GM12891 (cell line): ENCODE results near the gene SCD.

ENCODE experiments used
- DNase-seq: peaks from one replicate; pipeline ENCODE4 v3.0.0; 2011; ENCODE audit warnings: low spot score; ENCODE audit not compliant: insufficient read length
- FAIRE-seq: peaks from 2 replicates; lab custom pipeline; 2011; peaks lifted over from hg19 to GRCh38; lab: Jason Lieb, UNC
- PAX5 ChIP-seq: IDR thresholded peaks from 2 replicates; pipeline ENCODE4 v1.6.1; 2011; ENCODE audit warnings: low read length, moderate library complexity, mild to moderate bottlenecking; ENCODE audit not compliant: insufficient read depth, severe bottlenecking
- POLR2A ChIP-seq: IDR thresholded peaks from 2 replicates; pipeline ENCODE4 v1.6.1; 2011; ENCODE audit warnings: low read depth, low read length, control low read depth
- POLR2AphosphoS5 ChIP-seq: IDR thresholded peaks from 2 replicates; pipeline ENCODE4 v1.6.1; 2011; ENCODE audit warnings: low read depth, low read length, control low read depth
- POU2F2 ChIP-seq: IDR thresholded peaks from 2 replicates; pipeline ENCODE4 v1.6.1; 2011; ENCODE audit warnings: low read depth, mild to moderate bottlenecking, control low read depth, low read length, moderate library complexity
- SPI1 ChIP-seq: IDR thresholded peaks from 2 replicates; pipeline ENCODE4 v1.6.1; 2011; ENCODE audit warnings: low read depth, low read length, control low read depth
- TAF1 ChIP-seq: IDR thresholded peaks from 2 replicates; pipeline ENCODE4 v1.6.1; 2011; ENCODE audit warnings: low read depth, low read length, control low read depth

Gene SCD

GRCh38 chr10:100340948-100341847, 5.8 kb upstream of the SCD start:
- TF ChIP-seq TAF1 (no peak), POLR2AphosphoS5 (no peak)
- FAIRE-seq (no peak), DNase-seq (no peak)

GRCh38 chr10:100341953-100342626, 4.9 kb upstream of the SCD start:
- no peak for DNase-seq

GRCh38 chr10:100342627-100342972, 4.4 kb upstream of the SCD start:
- FAIRE-seq, result no peak

More at GRCh38 chr10:100341953-100342626, 4.9 kb upstream of the SCD start:
- peak; percentile 26 for FAIRE-seq
- no peak for TF ChIP-seq POLR2AphosphoS5
- no peak for TF ChIP-seq TAF1
- no peak for TF ChIP-seq POLR2A
- no peak for TF ChIP-seq POU2F2
- no peak for TF ChIP-seq PAX5
- TF ChIP-seq SPI1, result no peak

GRCh38 chr10:100344241-100344788, 2.7 kb upstream of the SCD start:
- DNase-seq, result no peak
- FAIRE-seq, result no peak
- TF ChIP-seq TAF1, result no peak
- TF ChIP-seq SPI1, result no peak
- no peak for TF ChIP-seq PAX5
- TF ChIP-seq POLR2AphosphoS5, result no peak
- TF ChIP-seq POU2F2, result no peak
- TF ChIP-seq POLR2A, result no peak

More at GRCh38 chr10:100342627-100342972, 4.4 kb upstream of the SCD start:
- no peak for DNase-seq
- no peak for TF ChIP-seq POU2F2
- no peak for TF ChIP-seq TAF1
- TF ChIP-seq SPI1, result no peak
- no peak for TF ChIP-seq POLR2AphosphoS5
- TF ChIP-seq POLR2A, result no peak
- no peak for TF ChIP-seq PAX5

- TF ChIP-seq POU2F2 (no peak), POLR2AphosphoS5 (no peak), PAX5 (no peak), SPI1 (no peak), POLR2A (no peak), TAF1 (no peak)
- DNase-seq, result no peak
- no peak for FAIRE-seq
Observed at GRCh38 chr10:100345570-100346330, 1.3 kb upstream of the SCD start.

GRCh38 chr10:100346351-100346764, 675 bp upstream of the SCD start:
- no peak for TF ChIP-seq TAF1
- TF ChIP-seq POLR2A, result no peak
- no peak for TF ChIP-seq POU2F2
- no peak for TF ChIP-seq SPI1
- no peak for TF ChIP-seq POLR2AphosphoS5
- no peak for TF ChIP-seq PAX5
- peak; percentile 75 for DNase-seq
- peak; percentile 71 for FAIRE-seq

- DNase-seq, result no peak
- FAIRE-seq, result no peak
- TF ChIP-seq POLR2A (no peak), POLR2AphosphoS5 (no peak), POU2F2 (no peak), PAX5 (no peak), TAF1 (no peak)
Observed at GRCh38 chr10:100347568-100348195, 649 bp downstream of the SCD start.

- FAIRE-seq, result no peak
- DNase-seq, result no peak
- TF ChIP-seq POU2F2 (no peak), SPI1 (no peak), POLR2A (no peak), POLR2AphosphoS5 (no peak), PAX5 (no peak), TAF1 (no peak)
Observed at GRCh38 chr10:100348389-100348927, 1.4 kb downstream of the SCD start.

- no peak for FAIRE-seq
- DNase-seq, result no peak
- TF ChIP-seq PAX5, result no peak
- no peak for TF ChIP-seq POU2F2
- no peak for TF ChIP-seq SPI1
- no peak for TF ChIP-seq POLR2A
- no peak for TF ChIP-seq POLR2AphosphoS5
- TF ChIP-seq TAF1, result no peak
Observed at GRCh38 chr10:100349087-100349486, 2.1 kb downstream of the SCD start.
